IMR-90 (cell line): ENCODE results near the gene RND1. TPM values are rescaled to one million over a fixed set of nuclear protein-coding genes. Genes with fewer than 3 reads are reported as not detected.

Experiments
- ATAC-seq: fragments of 200-7000 bp; cut with Tn5 transposase; 2 replicates; pipeline ENCODE4 v1.9.1; 2020; ENCODE audit warnings: low read depth, mild to moderate bottlenecking, moderate library complexity
- BruUV-seq: library from RNA; stranded (reverse); fragments of 400-500 nt; replicated peaks from 2 replicates; lab custom pipeline; 2021; lab: Mats Ljungman, UMichigan
- CTCF ChIA-PET: fragments of 300-600 bp; formaldehyde crosslinking; extraction: SDS; loops from one replicate; lab custom pipeline; 2021; ENCODE audit warnings: antibody characterized with exemption; lab: Yijun Ruan, JAX
- POLR2A ChIA-PET: fragments of 300-600 bp; sonication (Branson Sonifier 250); formaldehyde crosslinking; loops from one replicate; lab custom pipeline; 2022; ENCODE audit warnings: antibody characterized with exemption; ENCODE audit not compliant: unreplicated experiment; lab: Charles Lee
- DNase-seq: peaks from one replicate; pipeline ENCODE4 v3.0.0; 2013
- H2AFZ ChIP-seq: replicated peaks from 2 replicates; pipeline ENCODE3; 2013; ENCODE audit warnings: low read length, mild to moderate bottlenecking; ENCODE audit not compliant: poor library complexity
- H2AK5ac ChIP-seq: 2 replicates; pipeline ENCODE4 v1.6.1; 2013; ENCODE audit warnings: low read depth, low read length, inconsistent platforms
- H2AK9ac ChIP-seq: replicated peaks from 2 replicates; pipeline ENCODE3; 2013; ENCODE audit warnings: mild to moderate bottlenecking, low read depth, low read length, moderate library complexity; ENCODE audit not compliant: poor library complexity
- H2BK120ac ChIP-seq: 2 replicates; pipeline ENCODE4 v1.6.1; 2013; ENCODE audit warnings: low read depth, low read length, inconsistent platforms
- H2BK15ac ChIP-seq: 3 replicates; pipeline ENCODE4 v1.6.1; 2013; ENCODE audit warnings: low read depth, low read length, inconsistent platforms
- H2BK20ac ChIP-seq: 2 replicates; pipeline ENCODE4 v1.6.1; 2013; ENCODE audit warnings: low read depth, mild to moderate bottlenecking, inconsistent platforms, low read length, moderate library complexity
- H2BK5ac ChIP-seq: 2 replicates; pipeline ENCODE4 v1.6.1; 2013; ENCODE audit warnings: mild to moderate bottlenecking, low read depth, low read length, inconsistent platforms; ENCODE audit not compliant: poor library complexity, severe bottlenecking
- H3K14ac ChIP-seq: replicated peaks from 2 replicates; pipeline ENCODE4 v1.6.1; 2013; ENCODE audit warnings: low read depth, low read length, inconsistent platforms
- H3K18ac ChIP-seq: 2 replicates; pipeline ENCODE4 v1.6.1; 2013; ENCODE audit warnings: low read depth, low read length, control low read depth
- H3K23ac ChIP-seq: 2 replicates; pipeline ENCODE4 v1.6.1; 2013; ENCODE audit warnings: low read depth, low read length, inconsistent platforms
- H3K27ac ChIP-seq: 2 replicates; pipeline ENCODE4 v1.5.1; 2013; ENCODE audit warnings: mild to moderate bottlenecking, control low read depth, low read length; ENCODE audit not compliant: insufficient read depth
- H3K27me3 ChIP-seq: 2 replicates; pipeline ENCODE4 v1.6.1; 2013; ENCODE audit warnings: low read length; ENCODE audit not compliant: control insufficient read depth, insufficient read depth
- H3K36me3 ChIP-seq: 2 replicates; pipeline ENCODE4 v1.6.1; 2013; ENCODE audit warnings: low read length, mixed read lengths; ENCODE audit not compliant: control insufficient read depth, insufficient read depth
- H3K4ac ChIP-seq: 2 replicates; pipeline ENCODE4 v1.6.1; 2013; ENCODE audit warnings: low read depth, low read length, inconsistent platforms
- H3K4me1 ChIP-seq: 2 replicates; pipeline ENCODE4 v1.6.1; 2013; ENCODE audit warnings: low read length, mixed read lengths; ENCODE audit not compliant: control insufficient read depth, insufficient read depth
- H3K4me2 ChIP-seq: 2 replicates; pipeline ENCODE4 v1.6.1; 2013; ENCODE audit warnings: low read depth, mild to moderate bottlenecking, control low read depth, low read length, moderate library complexity
- H3K4me3 ChIP-seq: 2 replicates; pipeline ENCODE4 v1.5.1; 2013; ENCODE audit warnings: low read depth, mild to moderate bottlenecking, control low read depth, low read length, moderate library complexity; ENCODE audit not compliant: insufficient read depth
- H3K56ac ChIP-seq: 2 replicates; pipeline ENCODE4 v1.6.1; 2013; ENCODE audit warnings: low read length, inconsistent platforms; ENCODE audit not compliant: insufficient read depth; ENCODE audit errors: extremely low read depth
- H3K79me1 ChIP-seq, 2 experiments: 2 replicates each; pipeline ENCODE4 v1.6.1; 2013; ENCODE audit warnings: low read length in 2 of 2, inconsistent platforms in 1 of 2, low read depth in 1 of 2
- H3K9ac ChIP-seq: 2 replicates; pipeline ENCODE4 v1.6.1; 2013; ENCODE audit warnings: low read depth, low read length, control low read depth
- H3K9me1 ChIP-seq: 2 replicates; pipeline ENCODE4 v1.6.1; 2013; ENCODE audit warnings: low read length, inconsistent platforms; ENCODE audit not compliant: insufficient read depth
- H3K9me3 ChIP-seq: 2 replicates; pipeline ENCODE4 v1.6.1; 2013; ENCODE audit warnings: low read length; ENCODE audit not compliant: control insufficient read depth, insufficient read depth
- H4K20me1 ChIP-seq: 2 replicates; pipeline ENCODE4 v1.6.1; 2013; ENCODE audit warnings: low read length, inconsistent platforms; ENCODE audit not compliant: insufficient read depth
- H4K5ac ChIP-seq: 2 replicates; pipeline ENCODE4 v1.6.1; 2013; ENCODE audit warnings: mild to moderate bottlenecking, low read depth, low read length, control low read depth
- H4K8ac ChIP-seq, 2 experiments: 2 replicates each; pipeline ENCODE4 v1.6.1; 2013; ENCODE audit warnings: low read depth in 2 of 2, low read length in 2 of 2, control low read depth in 1 of 2, inconsistent platforms in 1 of 2
- H4K91ac ChIP-seq: 2 replicates; pipeline ENCODE4 v1.6.1; 2013; ENCODE audit warnings: low read depth, low read length, inconsistent platforms; ENCODE audit not compliant: insufficient read depth
- BHLHE40 ChIP-seq: fragments of 150-350 bp; IDR thresholded peaks from 2 replicates; pipeline ENCODE4 v1.6.1; 2016; ENCODE audit warnings: mild to moderate bottlenecking, low read depth, low read length
- CEBPB ChIP-seq: IDR thresholded peaks from 2 replicates; pipeline ENCODE4 v1.6.1; 2012; ENCODE audit warnings: low read depth, low read length, improper control_type of control experiment
- CHD1 ChIP-seq: IDR thresholded peaks from 2 replicates; pipeline ENCODE4 v1.6.1; 2012; ENCODE audit warnings: low read depth, low read length, improper control_type of control experiment
- ELK1 ChIP-seq: fragments of 150-350 bp; IDR thresholded peaks from 2 replicates; pipeline ENCODE4 v1.6.1; 2016; ENCODE audit warnings: low read depth, mild to moderate bottlenecking, low read length, moderate library complexity, borderline replicate concordance
- FOS ChIP-seq: fragments of 150-350 bp; IDR thresholded peaks from 2 replicates; pipeline ENCODE4 v1.6.1; 2016; ENCODE audit warnings: low read depth, low read length
- POLR2A ChIP-seq: IDR thresholded peaks from 2 replicates; pipeline ENCODE4 v1.6.1; 2012; ENCODE audit warnings: mild to moderate bottlenecking, low read depth, low read length
- RCOR1 ChIP-seq: IDR thresholded peaks from 2 replicates; pipeline ENCODE4 v1.6.1; 2012; ENCODE audit warnings: mild to moderate bottlenecking, low read length, improper control_type of control experiment; ENCODE audit not compliant: insufficient replicate concordance
- RFX5 ChIP-seq: IDR thresholded peaks from 2 replicates; pipeline ENCODE4 v1.8.0; 2012; ENCODE audit warnings: low read depth, mild to moderate bottlenecking, low read length, moderate library complexity
- SMC3 ChIP-seq: fragments of 150-350 bp; IDR thresholded peaks from 2 replicates; pipeline ENCODE4 v1.6.1; 2016; ENCODE audit warnings: low read depth, mild to moderate bottlenecking, antibody characterized with exemption, low read length, moderate library complexity
- WGBS, 2 experiments: methylation state at CpG; one replicate each; pipeline versions ENCODE4 v1.1.5 to v1.1.7; 2013; ENCODE audit warnings: missing lambda C conversion rate in 2 of 2; ENCODE audit not compliant: insufficient read length in 1 of 2; ENCODE audit errors: extremely low coverage in 2 of 2; 5-methylcytosine and 5-hydroxymethylcytosine counted together
- dilution Hi-C: fragments of 300-500 bp; cut with HindIII; formaldehyde crosslinking; loops from one replicate; pipeline ENCODE4 v1.14.3; 2018; ENCODE audit warnings: low sequenced_read_pairs; ENCODE audit not compliant: unreplicated experiment
- in situ Hi-C: fragments of 300-500 bp; cut with MboI; formaldehyde crosslinking; loops from 3 replicates; pipeline ENCODE4 v1.14.3; 2019; ENCODE audit warnings: low sequenced_read_pairs, inconsistent platforms, mixed read lengths
- intact Hi-C: fragments of 100-400 bp; cut with micrococcal nuclease; formaldehyde crosslinking; loops from 2 replicates; pipeline ENCODE4 v1.10.0; 2022
- polyA plus RNA-seq, 3 experiments: library from polyadenylated mRNA; depleted of rRNA; stranded (reverse); fragments of >200 nt; gene quantifications; 2 replicates each; pipeline ENCODE4 v1.2.3, GENCODE V29; 2012; ENCODE audit warnings: low replicate concordance in 1 of 3
- total RNA-seq: library from RNA; depleted of rRNA; stranded (reverse); fragments of >200 nt; gene quantifications from 2 replicates; pipeline ENCODE4 v1.2.3, GENCODE V29; 2012

Gene RND1
- total and polyA plus RNA-seq, 2 of the 4 experiments (the other 2 are of a cell fraction): under 0.01 to 0.21 TPM

- Histone ChIP-seq H3K4me1 (no peaks in the 10 kb centered on the region), H4K20me1 (peaks cover 36% of the 10 kb centered on the region), H2BK120ac (no peak overlapping the region), H3K4me2 (no peak overlapping the region), H3K14ac (no peak overlapping the region), H2AK9ac (peak overlapping the region; percentile 78), H2AFZ (peak overlapping the region; percentile 32), H2BK5ac (no peak overlapping the region), H3K18ac (no peak overlapping the region), H4K91ac (no peak overlapping the region), H3K27me3 (no peaks in the 10 kb centered on the region), H2AK5ac (no peak overlapping the region), H3K9ac (no peak overlapping the region), H2BK20ac (no peak overlapping the region), H3K9me3 (no peaks in the 10 kb centered on the region), H4K5ac (no peak overlapping the region), H3K79me1 (peaks cover 9 to 31% of the 10 kb centered on the region in 2 experiments; a peak in 3 of 4 replicates), H3K4ac (no peak overlapping the region), H2BK15ac (no peak overlapping the region), H3K9me1 (peaks cover 4% of the 10 kb centered on the region), H3K56ac (no peak overlapping the region), H3K27ac (no peak overlapping the region), H3K36me3 (peaks cover 80% of the 10 kb centered on the region), H3K4me3 (no peak overlapping the region), H4K8ac (no peak overlapping the region), H3K23ac (no peak overlapping the region)
- DNase-seq (no peak), ATAC-seq (no peak)
- BruUV-seq: no TSS peak
- dilution Hi-C loops (no loop called here), in situ Hi-C loops (no loop called here), intact Hi-C loops (no loop called here)
- WGBS, 2 experiments: 87% methylated on average over 3 of the region's 15 CpGs; no CpG with 5 or more reads in 1 of the 2 experiments
- ChIA-PET POLR2A (interaction anchor here (0.5 kb wide), 1 partner anchor 148 kb away, joined by 3 read pairs; no protein-coding TSS in a partner anchor), CTCF (interaction anchor here (1.4 kb wide), 1 partner anchor 11 kb away, joined by 5 read pairs; no protein-coding TSS in a partner anchor)
- TF ChIP-seq POLR2A (no peak), CHD1 (no peak), RFX5 (no peak), BHLHE40 (no peak), RCOR1 (no peak), CEBPB (no peak), SMC3 (no peak), ELK1 (no peak), FOS (no peak)
Observed at GRCh38 chr12:48826209-48826855, 39.3 kb downstream of the RND1 start.
